ENCODE measurements around the gene COX5A. TPM values are rescaled to one million over a fixed set of nuclear protein-coding genes. Genes with fewer than 3 reads are reported as not detected.

COX5A gene
- total RNA-seq, 4 donors from 2014 or later, result 114 to 130 (median 122) TPM

DNA sequence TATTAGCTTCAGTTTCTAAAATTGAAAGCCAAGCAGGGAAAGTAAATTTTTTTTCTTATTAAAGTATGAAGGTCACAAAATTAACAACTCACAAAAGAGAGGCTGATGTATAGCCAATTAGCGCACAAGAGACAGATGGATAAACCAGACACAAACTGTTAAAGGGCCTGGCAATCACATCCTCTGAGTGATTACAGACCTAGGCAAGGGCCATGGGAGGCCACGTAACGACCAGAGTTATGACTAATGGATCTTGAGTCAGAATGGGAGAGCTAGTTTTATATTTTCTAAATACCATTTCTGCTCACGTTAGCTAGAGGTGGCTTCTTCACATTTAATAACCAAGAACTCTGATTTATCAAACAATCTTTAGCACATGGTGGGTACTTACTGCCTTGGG, 39.7 kb upstream of the COX5A start:
- H3K9me3 ChIP-seq, result no peaks in the 10 kb centered on the region
- H3K4me3 ChIP-seq, result no peak overlapping the region

GRCh38 chr15:74976159-74976558, 38.3 kb upstream of the COX5A start:
- no peak overlapping the region for H3K4me3 ChIP-seq
- WGBS, result 76% methylated on average over 1 of the region's 1 CpG
- no peaks in the 10 kb centered on the region for H3K27me3 ChIP-seq
- no peak for TF ChIP-seq EP300 (IDR thresholded peaks at IDR 0.05)
- TF ChIP-seq POLR2A (IDR thresholded peaks at IDR 0.05), result no peak
- TF ChIP-seq POLR2AphosphoS5 (IDR thresholded peaks at IDR 0.05), result no peak
- TF ChIP-seq, protein P1, sequence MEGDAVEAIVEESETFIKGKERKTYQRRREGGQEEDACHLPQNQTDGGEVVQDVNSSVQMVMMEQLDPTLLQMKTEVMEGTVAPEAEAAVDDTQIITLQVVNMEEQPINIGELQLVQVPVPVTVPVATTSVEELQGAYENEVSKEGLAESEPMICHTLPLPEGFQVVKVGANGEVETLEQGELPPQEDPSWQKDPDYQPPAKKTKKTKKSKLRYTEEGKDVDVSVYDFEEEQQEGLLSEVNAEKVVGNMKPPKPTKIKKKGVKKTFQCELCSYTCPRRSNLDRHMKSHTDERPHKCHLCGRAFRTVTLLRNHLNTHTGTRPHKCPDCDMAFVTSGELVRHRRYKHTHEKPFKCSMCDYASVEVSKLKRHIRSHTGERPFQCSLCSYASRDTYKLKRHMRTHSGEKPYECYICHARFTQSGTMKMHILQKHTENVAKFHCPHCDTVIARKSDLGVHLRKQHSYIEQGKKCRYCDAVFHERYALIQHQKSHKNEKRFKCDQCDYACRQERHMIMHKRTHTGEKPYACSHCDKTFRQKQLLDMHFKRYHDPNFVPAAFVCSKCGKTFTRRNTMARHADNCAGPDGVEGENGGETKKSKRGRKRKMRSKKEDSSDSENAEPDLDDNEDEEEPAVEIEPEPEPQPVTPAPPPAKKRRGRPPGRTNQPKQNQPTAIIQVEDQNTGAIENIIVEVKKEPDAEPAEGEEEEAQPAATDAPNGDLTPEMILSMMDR (IDR thresholded peaks at IDR 0.05), result no peak
- H3K27ac ChIP-seq, result no peak overlapping the region
- H3K9me3 ChIP-seq, result no peaks in the 10 kb centered on the region
- DNase-seq (ENCODE audit: low spot score in 2 of 2), result no peak
- H3K4me1 ChIP-seq, result no peaks in the 10 kb centered on the region
- no peaks in the 10 kb centered on the region for H3K36me3 ChIP-seq

More for the DNA sequence above, 39.7 kb upstream of the COX5A start:
- 56% methylated on average over 4 of the region's 4 CpGs for WGBS
- Histone ChIP-seq H3K4me1 (no peaks in the 10 kb centered on the region), H3K27ac (no peak overlapping the region), H3K27me3 (no peaks in the 10 kb centered on the region), H3K36me3 (no peaks in the 10 kb centered on the region)
- DNase-seq (ENCODE audit: low spot score in 2 of 2), result no peak
- TF ChIP-seq EP300 (IDR thresholded peaks at IDR 0.05), result no peak
- TF ChIP-seq, protein P1 (IDR thresholded peaks at IDR 0.05), result no peak
- TF ChIP-seq POLR2A (IDR thresholded peaks at IDR 0.05), result no peak

DNA sequence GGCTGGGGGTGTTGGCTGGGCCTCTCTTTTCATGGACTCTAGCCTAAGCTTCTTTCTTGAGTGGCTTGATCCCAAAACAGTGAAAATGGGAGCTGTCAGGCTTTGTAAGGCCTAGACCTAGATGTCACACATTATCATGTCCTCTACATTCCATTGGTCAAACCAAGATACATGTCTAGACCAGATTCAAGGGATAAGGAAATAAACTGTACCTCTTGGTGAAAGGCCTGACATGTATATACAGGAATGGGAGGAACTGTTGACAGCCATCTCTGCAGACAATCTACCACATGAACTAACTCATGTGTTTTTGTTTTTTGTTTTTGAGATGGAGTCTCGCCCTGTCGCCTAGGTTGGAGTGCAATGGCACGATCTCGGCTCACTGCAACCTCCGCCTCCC, 29.8 kb upstream of the COX5A start:
- Histone ChIP-seq H3K36me3 (no peaks in the 10 kb centered on the region), H3K4me1 (no peaks in the 10 kb centered on the region), H3K9me3 (no peaks in the 10 kb centered on the region), H3K27me3 (no peaks in the 10 kb centered on the region), H3K4me3 (no peak overlapping the region), H3K27ac (no peak overlapping the region)
- TF ChIP-seq, protein P1 (IDR thresholded peaks at IDR 0.05), result no peak
- TF ChIP-seq POLR2AphosphoS5 (IDR thresholded peaks at IDR 0.05) (no peak), EP300 (IDR thresholded peaks at IDR 0.05) (no peak), POLR2A (IDR thresholded peaks at IDR 0.05) (no peak)
- no peak for DNase-seq (ENCODE audit: low spot score in 2 of 2)
- WGBS, result 95% methylated on average over 5 of the region's 5 CpGs

GRCh38 chr15:74964794-74965193, 26.9 kb upstream of the COX5A start:
- no peak overlapping the region for H3K4me3 ChIP-seq
- no peak overlapping the region for H3K27ac ChIP-seq
- H3K27me3 ChIP-seq, result no peaks in the 10 kb centered on the region
- WGBS, result 26% methylated on average over 3 of the region's 3 CpGs
- H3K36me3 ChIP-seq, result no peaks in the 10 kb centered on the region
- no peaks in the 10 kb centered on the region for H3K9me3 ChIP-seq
- no peak for DNase-seq (ENCODE audit: low spot score in 2 of 2)
- no peaks in the 10 kb centered on the region for H3K4me1 ChIP-seq
- TF ChIP-seq POLR2A (IDR thresholded peaks at IDR 0.05) (no peak), EP300 (IDR thresholded peaks at IDR 0.05) (no peak), POLR2AphosphoS5 (IDR thresholded peaks at IDR 0.05) (no peak)
- TF ChIP-seq, protein P1 (IDR thresholded peaks at IDR 0.05), result no peak

DNA sequence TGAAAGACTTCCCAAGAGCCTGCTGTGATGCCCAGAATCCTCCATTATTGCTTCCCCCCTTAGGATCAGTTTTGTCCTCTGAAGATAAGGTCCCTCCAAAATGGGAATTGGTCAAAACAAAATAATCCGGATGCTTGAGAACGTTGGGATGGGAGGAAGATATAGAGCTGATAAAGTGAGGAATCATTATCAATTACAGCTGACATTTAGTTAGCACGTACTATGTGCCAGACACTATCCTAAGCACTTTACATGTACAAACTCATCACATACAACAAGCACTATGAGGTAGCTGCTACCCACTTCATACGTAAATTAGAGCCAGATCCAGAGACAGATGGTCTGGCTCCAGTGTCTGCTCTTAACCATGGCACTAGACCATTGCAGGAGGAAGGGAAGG, 25.3 kb upstream of the COX5A start:
- DNase-seq (ENCODE audit: low spot score in 2 of 2), result no peak
- Histone ChIP-seq H3K27me3 (peaks cover 15% of the 10 kb centered on the region), H3K4me3 (no peak overlapping the region), H3K27ac (no peak overlapping the region), H3K36me3 (no peaks in the 10 kb centered on the region), H3K4me1 (peaks cover 16% of the 10 kb centered on the region), H3K9me3 (no peaks in the 10 kb centered on the region)
- 89% methylated on average over 4 of the region's 4 CpGs for WGBS
- TF ChIP-seq POLR2AphosphoS5 (IDR thresholded peaks at IDR 0.05) (no peak), POLR2A (IDR thresholded peaks at IDR 0.05) (no peak), EP300 (IDR thresholded peaks at IDR 0.05) (no peak)
- TF ChIP-seq, protein P1 (IDR thresholded peaks at IDR 0.05), result no peak
